ENCODE measurements around the gene MEGF8. TPM values are rescaled to one million over a fixed set of nuclear protein-coding genes. Genes with fewer than 3 reads are reported as not detected.

MEGF8 gene
- total and polyA plus RNA-seq, 4 donors = 1.2 to 13.7 (median 9.4) TPM

GRCh38 chr19:42333975-42334696, 8.7 kb downstream of the MEGF8 start:
- Histone ChIP-seq H3K4me3 (ENCODE audit: low read depth in 1 of 3, low read length in 3 of 3) (no peak overlapping the region), H3K9ac (ENCODE audit: low read depth in 1 of 2, low read length in 2 of 2) (no peak overlapping the region), H3K4me1 (ENCODE audit: control insufficient read depth in 4 of 4, insufficient read depth in 4 of 4, low read length in 3 of 4) (no peaks in the 10 kb centered on the region), H3K27ac (ENCODE audit: low read depth in 1 of 2, low read length in 2 of 2) (no peak overlapping the region), H3K36me3 (ENCODE audit: control insufficient read depth in 4 of 4, insufficient read depth in 3 of 4, low read depth in 1 of 4, low read length in 3 of 4) (peaks cover 2 to 22% (median 9%) of the 10 kb centered on the region in 4 donors), H3K27me3 (ENCODE audit: control insufficient read depth in 4 of 4, insufficient read depth in 4 of 4, low read length in 3 of 4) (no peaks in the 10 kb centered on the region), H3K9me3 (ENCODE audit: control insufficient read depth in 4 of 4, low read length in 3 of 4) (no peaks in the 10 kb centered on the region)
- TF ChIP-seq ZBTB33 (IDR thresholded peaks at IDR 0.05) (no peak), FOXA1 (IDR thresholded peaks at IDR 0.05) (no peak), REST (IDR thresholded peaks at IDR 0.05) (no peak), CTCF (IDR thresholded peaks at IDR 0.05; ENCODE audit: low read depth, low read length, missing input control) (no peak), RXRA (IDR thresholded peaks at IDR 0.05) (no peak), JUND (IDR thresholded peaks at IDR 0.05) (no peak), NR2F2 (IDR thresholded peaks at IDR 0.05) (no peak), EGR1 (IDR thresholded peaks at IDR 0.05; ENCODE audit: low read depth in 2 of 2) (no peak), YY1 (IDR thresholded peaks at IDR 0.05) (no peak)
- 93% methylated on average over 21 of the region's 21 CpGs for WGBS
- DNase-seq (ENCODE audit: low spot score) = no peak

GRCh38 chr19:42334697-42335373, 9.4 kb downstream of the MEGF8 start:
- H3K4me1 ChIP-seq (ENCODE audit: control insufficient read depth in 4 of 4, insufficient read depth in 4 of 4, low read length in 3 of 4) = no peaks in the 10 kb centered on the region
- no peak overlapping the region for H3K9ac ChIP-seq (ENCODE audit: low read depth in 1 of 2, low read length in 2 of 2)
- WGBS = 91% methylated on average over 13 of the region's 13 CpGs
- H3K36me3 ChIP-seq (ENCODE audit: control insufficient read depth in 4 of 4, insufficient read depth in 3 of 4, low read depth in 1 of 4, low read length in 3 of 4) = peaks cover 2 to 22% (median 9%) of the 10 kb centered on the region in 4 donors
- DNase-seq (ENCODE audit: low spot score) = no peak
- no peaks in the 10 kb centered on the region for H3K9me3 ChIP-seq (ENCODE audit: control insufficient read depth in 4 of 4, low read length in 3 of 4)
- H3K27ac ChIP-seq (ENCODE audit: low read depth in 1 of 2, low read length in 2 of 2) = no peak overlapping the region
- H3K4me3 ChIP-seq (ENCODE audit: low read depth in 1 of 3, low read length in 3 of 3) = no peak overlapping the region
- H3K27me3 ChIP-seq (ENCODE audit: control insufficient read depth in 4 of 4, insufficient read depth in 4 of 4, low read length in 3 of 4) = no peaks in the 10 kb centered on the region
- TF ChIP-seq REST (IDR thresholded peaks at IDR 0.05) (no peak), JUND (IDR thresholded peaks at IDR 0.05) (no peak), FOXA2 (IDR thresholded peaks at IDR 0.05) (no peak), MAX (IDR thresholded peaks at IDR 0.05) (no peak), ATF3 (IDR thresholded peaks at IDR 0.05) (no peak), RXRA (IDR thresholded peaks at IDR 0.05) (no peak), EGR1 (IDR thresholded peaks at IDR 0.05; ENCODE audit: low read depth in 2 of 2) (no peak), HNF4A (conservative IDR thresholded peaks at IDR 0.05) (no peak), FOXA1 (IDR thresholded peaks at IDR 0.05) (no peak), SP1 (IDR thresholded peaks at IDR 0.05) (no peak), NR2F2 (IDR thresholded peaks at IDR 0.05) (no peak), RAD21 (IDR thresholded peaks at IDR 0.05) (no peak), GABPA (IDR thresholded peaks at IDR 0.05 in 1 of 2, conservative IDR thresholded peaks at IDR 0.05 in 1 of 2) (no peak), HNF4G (IDR thresholded peaks at IDR 0.05) (no peak), TAF1 (conservative IDR thresholded peaks at IDR 0.05) (no peak)

Measured in liver (tissue), 9 donors.